Adrenal gland (tissue), 5 donors: ENCODE measurements around the gene LY6G6D.

Source experiments
- POLR2A ChIP-seq, 2 donors: fragments of 450-650 bp; IDR thresholded peaks; one replicate each; pipeline ENCODE4 v1.6.1; 2017; ENCODE audit warnings: antibody characterized with exemption in 2 of 2, mild to moderate bottlenecking in 2 of 2, moderate library complexity in 1 of 2
- TF ChIP-seq, protein P1 (sequence below), 6 experiments: fragments of 450-650 bp in 4 of 6; fragments of 200-600 bp in 2 of 6; sonication (generic) in 1 of 6; IDR thresholded peaks; 1 replicate in 5 of 6; 2 replicates in 1 of 6; pipeline versions ENCODE4 v1.5.1 to v1.8.0; 2016 to 2021; ENCODE audit warnings: antibody characterized with exemption in 6 of 6, mild to moderate bottlenecking in 2 of 6, moderate library complexity in 1 of 6
- donor health status: DM: no; HTN: no; CAD: no.

DNA sequence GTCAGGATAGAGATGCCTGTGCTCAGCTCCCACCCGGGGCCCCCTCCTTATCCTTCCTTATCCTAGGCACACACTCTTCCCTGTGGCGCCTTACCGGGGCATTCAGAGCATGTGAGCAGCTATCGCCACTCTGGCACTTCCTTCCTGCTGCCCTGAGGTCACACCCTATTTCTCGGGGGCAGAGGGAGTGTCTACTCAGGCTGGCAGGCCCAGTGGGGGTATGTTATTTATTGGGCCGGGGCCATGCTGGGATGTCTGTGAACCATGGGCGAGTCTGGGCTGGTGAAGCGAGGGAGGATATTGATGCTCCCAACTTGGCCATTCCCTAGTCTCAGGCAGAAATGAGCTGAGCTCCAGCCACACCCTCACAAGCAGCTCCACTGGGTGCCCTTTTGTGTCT lies 3.9 kb upstream of the LY6G6D start:
- TF ChIP-seq, protein P1, sequence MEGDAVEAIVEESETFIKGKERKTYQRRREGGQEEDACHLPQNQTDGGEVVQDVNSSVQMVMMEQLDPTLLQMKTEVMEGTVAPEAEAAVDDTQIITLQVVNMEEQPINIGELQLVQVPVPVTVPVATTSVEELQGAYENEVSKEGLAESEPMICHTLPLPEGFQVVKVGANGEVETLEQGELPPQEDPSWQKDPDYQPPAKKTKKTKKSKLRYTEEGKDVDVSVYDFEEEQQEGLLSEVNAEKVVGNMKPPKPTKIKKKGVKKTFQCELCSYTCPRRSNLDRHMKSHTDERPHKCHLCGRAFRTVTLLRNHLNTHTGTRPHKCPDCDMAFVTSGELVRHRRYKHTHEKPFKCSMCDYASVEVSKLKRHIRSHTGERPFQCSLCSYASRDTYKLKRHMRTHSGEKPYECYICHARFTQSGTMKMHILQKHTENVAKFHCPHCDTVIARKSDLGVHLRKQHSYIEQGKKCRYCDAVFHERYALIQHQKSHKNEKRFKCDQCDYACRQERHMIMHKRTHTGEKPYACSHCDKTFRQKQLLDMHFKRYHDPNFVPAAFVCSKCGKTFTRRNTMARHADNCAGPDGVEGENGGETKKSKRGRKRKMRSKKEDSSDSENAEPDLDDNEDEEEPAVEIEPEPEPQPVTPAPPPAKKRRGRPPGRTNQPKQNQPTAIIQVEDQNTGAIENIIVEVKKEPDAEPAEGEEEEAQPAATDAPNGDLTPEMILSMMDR (IDR thresholded peaks at IDR 0.05) = no peak
- no peak for TF ChIP-seq POLR2A (IDR thresholded peaks at IDR 0.05)
